HPDE6-E6E7 (cell line): ENCODE measurements around the gene ASTN1.

Source experiments
- DNase-seq: peaks from one replicate; pipeline ENCODE4 v3.0.0; 2011; ENCODE audit warnings: missing footprints; ENCODE audit errors: extremely low spot score

ASTN1 gene

DNA sequence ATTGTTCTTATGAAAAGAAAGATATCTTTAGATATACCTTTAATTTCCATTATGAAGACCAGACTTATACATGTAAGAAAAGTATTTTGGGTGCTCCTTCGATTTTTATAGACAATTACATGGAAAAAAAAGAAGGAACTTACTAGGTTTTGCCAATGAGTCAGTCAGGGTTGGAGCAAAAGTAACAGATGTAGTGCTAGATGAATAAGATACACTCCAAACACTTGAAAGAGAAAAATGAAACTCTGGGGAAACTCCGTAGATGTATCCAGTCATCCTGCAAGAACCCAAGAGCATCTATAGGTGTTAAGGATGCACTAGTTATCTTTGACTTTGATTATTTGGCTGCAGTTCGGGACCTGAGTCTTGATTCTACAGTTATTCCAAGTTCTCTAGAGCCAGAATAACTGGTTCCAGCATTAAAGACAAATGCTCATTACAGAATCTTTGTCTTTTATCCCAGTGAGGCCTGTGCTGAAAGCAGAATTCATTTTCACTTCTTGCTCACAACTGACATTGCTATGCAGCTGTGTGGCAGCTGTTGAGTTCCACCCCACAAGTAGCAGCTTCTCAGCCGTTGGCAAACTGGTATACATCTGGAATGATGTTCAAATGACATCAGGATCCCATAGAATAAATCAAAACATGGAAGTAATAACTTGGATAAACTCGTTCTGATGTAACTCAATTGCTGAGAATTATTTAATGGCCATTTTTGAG is 326.1 kb downstream of the ASTN1 start:
- no peak for DNase-seq

DNA sequence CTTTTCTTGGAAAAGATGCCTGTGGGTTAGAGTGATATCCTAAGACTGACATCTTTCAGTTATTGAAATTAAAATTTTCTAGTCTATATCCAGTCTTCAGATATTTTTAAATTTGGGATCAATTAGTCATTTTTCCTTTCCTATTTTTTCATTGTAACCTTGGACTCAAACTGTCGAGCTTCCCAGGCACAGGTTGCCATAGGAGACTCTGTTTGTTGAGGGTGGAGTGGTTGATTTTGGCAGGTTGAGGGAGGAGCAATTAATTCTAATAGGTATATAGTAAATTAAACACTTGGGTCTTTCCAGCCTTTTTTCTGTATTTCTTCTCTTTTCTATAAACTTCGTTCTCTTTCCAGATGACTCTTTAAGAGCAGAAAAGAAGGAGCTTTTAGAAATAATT is 326.8 kb downstream of the ASTN1 start:
- no peak for DNase-seq

DNA sequence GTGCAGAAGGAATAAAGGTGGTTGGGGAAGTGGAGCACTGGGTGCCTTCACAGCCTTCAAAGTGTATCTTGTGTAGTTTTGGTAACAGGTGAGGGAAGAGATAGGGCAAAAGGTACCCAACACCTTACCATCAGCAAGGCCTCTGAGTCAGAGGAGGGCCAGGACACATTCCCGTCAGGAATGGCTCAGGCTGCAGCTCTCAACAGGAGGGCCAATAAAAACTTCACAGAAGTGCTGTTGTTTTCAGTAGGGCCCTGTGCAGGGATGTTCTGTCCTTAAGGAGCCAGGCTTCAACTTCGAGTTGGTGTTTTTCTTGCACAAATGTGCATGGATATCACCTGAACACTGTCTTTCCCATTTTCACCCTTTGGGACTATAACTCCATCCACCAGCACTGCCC is 333.4 kb downstream of the ASTN1 start:
- DNase-seq: no peak

DNA sequence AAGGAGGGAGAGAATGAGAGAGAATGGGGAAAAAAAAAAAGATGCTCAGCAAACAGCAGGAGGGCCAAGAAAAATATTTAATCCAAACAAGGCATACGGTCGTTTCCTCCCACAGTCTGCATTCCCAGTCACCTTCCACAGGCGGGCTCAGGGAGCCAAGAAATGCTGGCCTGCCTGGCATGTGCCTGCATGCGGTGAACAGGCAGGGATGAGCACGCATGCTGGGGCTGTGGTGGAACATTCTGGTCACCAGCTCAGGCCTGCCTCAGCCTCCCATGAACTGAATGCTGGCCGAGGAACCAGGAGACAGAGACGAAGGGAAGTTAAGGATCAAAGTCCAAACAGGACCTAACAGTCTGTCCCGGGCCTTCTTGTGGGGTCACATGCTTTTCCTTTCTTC is 335.3 kb downstream of the ASTN1 start:
- DNase-seq: no peak

DNA sequence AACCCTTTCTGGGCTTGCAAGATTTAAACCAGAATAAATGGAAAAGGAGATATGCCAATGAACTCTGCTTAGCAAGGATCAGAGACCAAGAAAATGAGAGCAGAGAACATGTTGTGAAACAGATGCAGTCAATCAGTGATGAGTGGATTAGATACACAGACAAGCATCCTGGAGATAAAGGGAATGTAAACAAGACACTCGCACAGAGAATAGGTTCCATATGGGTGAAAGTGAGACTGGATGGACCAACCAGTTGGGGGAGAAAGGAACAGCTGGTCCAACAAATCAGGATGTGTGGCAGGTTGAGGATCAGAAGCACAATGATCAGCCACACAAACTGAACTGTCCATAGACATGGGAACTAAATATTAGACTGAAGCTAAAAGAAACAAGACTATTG is 338.2 kb downstream of the ASTN1 start:
- no peak for DNase-seq

DNA sequence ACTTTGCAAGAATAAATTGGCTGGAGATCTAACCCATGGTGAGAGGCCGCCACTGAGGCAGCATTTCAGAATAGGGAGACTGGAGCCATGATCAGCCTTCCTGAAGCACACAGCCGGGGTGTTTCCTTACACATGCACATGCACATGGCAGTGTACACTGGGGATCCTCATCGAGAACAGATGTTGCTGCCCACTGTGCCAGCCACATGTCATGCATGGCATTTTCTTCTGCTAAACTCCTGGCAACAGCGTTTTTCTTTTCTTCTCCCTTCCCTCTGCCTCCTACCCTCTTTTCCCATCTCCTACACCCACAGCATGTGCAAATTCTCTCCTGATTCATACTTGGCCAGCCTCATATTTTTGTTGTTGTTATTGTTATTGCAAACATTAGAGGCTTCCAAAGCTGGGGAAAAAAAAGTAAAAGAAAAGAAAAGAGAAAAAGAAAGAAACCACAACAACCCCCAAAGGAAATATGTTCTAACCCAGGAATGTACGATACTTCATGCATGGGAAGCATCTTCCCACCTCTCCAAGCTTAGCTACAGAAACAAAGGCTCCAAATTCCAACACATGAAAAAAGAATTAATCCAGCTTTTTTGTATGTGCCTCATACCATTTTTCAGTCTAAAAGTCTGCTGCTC is 344.0 kb downstream of the ASTN1 start:
- DNase-seq: no peak

DNA sequence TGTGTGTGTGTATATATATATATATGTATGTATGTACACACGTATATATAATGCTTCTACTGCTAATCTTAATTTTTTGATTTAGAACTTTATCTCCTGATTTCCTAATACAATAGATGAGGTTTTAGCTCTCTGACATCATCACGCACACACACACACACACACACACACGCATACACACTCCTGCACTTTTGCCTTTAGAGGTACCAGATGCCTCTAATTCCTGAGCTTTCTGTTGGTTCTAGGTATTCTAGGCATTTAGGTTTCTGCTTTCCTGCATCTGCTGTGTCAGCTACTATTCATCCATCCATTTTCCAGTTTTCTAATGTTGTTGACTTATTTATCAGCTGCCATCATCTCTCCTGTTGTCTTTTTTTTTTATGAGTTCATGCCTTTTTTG is 348.3 kb downstream of the ASTN1 start:
- no peak for DNase-seq

DNA sequence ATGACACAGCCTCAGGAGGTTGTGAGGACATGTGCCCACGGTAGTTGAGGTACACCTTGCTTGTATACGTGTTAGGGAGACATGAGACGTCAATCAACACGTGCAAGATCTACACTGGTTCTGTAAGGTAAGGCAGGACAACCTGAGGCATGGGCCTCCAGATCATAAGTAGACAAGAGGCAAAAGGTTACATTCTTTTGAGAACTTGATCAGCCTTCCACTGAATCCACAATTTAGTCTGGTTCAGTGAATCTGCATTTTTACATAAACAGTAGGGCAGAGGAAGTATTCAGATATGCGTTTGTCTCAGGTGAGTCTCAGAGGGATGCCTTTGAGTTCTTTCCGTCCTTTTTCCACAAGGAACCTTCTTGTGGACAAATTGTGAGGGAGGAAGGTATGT is 348.9 kb downstream of the ASTN1 start:
- DNase-seq: no peak

DNA sequence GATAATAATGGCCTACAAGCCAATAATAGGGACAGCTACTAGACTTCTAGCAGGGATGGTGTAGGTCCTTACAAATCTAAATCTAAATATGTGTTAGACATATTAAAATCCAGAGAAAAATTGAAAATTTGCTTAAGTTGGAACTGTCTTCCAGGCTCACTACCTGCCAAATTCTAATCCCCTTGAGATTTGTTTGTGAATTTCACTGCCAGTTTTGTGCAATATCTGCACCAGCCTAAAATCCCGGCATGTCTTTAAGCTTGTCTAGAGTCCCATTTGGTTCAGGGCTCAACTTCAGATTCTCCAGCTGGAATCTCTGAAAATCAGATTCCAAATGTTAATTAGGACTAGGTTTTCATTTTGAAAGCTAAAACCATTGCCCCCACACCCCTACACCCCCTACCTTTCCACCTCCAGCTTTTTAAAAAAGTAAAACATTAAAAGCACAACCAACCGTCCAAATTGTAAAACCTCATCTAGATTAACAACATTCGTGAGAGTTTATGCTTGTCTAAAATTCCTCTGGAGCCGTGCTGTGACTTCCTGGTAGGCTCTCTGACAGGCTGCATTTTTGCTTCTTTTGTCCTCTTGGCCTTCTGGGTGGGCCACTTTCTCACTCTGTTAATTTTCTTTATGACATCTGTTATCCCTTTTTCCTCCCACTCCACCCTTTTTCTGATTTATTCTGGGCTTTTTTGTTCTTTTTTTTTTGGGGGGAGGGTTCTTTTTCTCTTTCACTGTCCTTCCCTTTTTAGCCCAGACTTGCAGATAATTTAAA is 352.8 kb downstream of the ASTN1 start:
- no peak for DNase-seq

DNA sequence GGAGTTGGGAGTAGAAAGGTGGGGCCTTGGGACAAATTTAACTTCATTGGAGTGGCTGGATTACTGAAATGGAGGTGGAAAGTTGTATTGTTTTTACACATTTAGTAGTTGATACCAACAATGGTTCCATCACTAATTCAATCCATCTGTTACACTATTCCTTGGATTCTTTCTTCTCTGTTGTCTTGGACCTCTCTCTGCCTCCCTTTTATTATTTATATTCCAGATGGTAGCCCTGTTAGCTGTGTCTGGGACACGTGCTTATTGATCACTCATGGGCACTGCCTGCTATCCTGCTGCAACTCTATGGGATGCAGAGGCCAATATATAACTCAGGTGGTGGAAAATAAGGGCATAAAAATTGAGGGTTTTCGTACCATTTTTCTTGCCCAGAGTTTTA is 355.2 kb downstream of the ASTN1 start:
- no peak for DNase-seq
